NT2/D1 (cell line): ENCODE results near the gene OR6P1.

Experiments used
- DNase-seq: peaks from one replicate; pipeline ENCODE4 v3.0.0-alpha.2; 2011; ENCODE audit warnings: low read depth, low spot score
- H3K27me3 ChIP-seq: 2 replicates; pipeline ENCODE4 v1.6.0; 2011; ENCODE audit warnings: mild to moderate bottlenecking; ENCODE audit not compliant: insufficient read length, insufficient read depth
- H3K36me3 ChIP-seq: 2 replicates; pipeline ENCODE4 v1.6.1; 2011; ENCODE audit warnings: mild to moderate bottlenecking, low read length, mixed read lengths; ENCODE audit not compliant: insufficient read depth, insufficient read length
- H3K4me1 ChIP-seq: 2 replicates; pipeline ENCODE4 v1.5.1; 2011; ENCODE audit not compliant: insufficient read depth, insufficient read length
- H3K4me3 ChIP-seq: 2 replicates; pipeline ENCODE4 v1.5.1; 2011; ENCODE audit warnings: low read depth; ENCODE audit not compliant: insufficient read length
- H3K9ac ChIP-seq: 2 replicates; pipeline ENCODE4 v1.6.0; 2011; ENCODE audit warnings: low read depth; ENCODE audit not compliant: insufficient read length
- H3K9me3 ChIP-seq: 2 replicates; pipeline ENCODE4 v1.5.1; 2011; ENCODE audit warnings: mild to moderate bottlenecking, low read length; ENCODE audit not compliant: insufficient read depth
- SUZ12 ChIP-seq: IDR thresholded peaks from 2 replicates; pipeline ENCODE4 v1.6.1; 2011; ENCODE audit not compliant: insufficient read length, insufficient read depth; ENCODE audit errors: extremely low read depth
- YY1 ChIP-seq: IDR thresholded peaks from 2 replicates; pipeline ENCODE4 v1.6.1; 2011; ENCODE audit not compliant: insufficient read length, insufficient read depth
- ZNF274 ChIP-seq: IDR thresholded peaks from 2 replicates; pipeline ENCODE4 v1.6.1; 2011; ENCODE audit warnings: mild to moderate bottlenecking, low read depth, low read length

Gene OR6P1

DNA sequence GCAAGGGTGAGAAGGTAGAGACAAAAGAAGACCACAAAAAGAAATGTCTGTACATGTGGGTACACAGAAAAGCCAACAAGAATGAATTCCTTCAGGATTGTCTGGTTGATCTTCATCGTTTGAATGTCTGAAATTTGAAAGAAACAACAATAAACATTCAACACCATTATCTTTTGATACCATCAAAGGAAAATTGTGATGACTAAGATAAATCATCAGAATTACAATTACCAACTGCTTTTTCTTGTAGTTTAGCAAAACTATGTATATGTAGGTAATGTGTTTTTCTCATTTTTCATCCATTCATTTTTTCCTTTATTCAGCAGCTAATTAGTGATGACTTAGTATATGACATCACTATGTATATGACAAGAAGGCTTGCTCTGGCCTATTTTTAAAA is 9.4 kb upstream of the OR6P1 start, which contains the start of gene OR10X1:
Gene OR10X1, minus strand, starts transcription at position 167 of the 400 bp plus-strand sequence. Its CDS starts 0 bp downstream, at position 167.
- Histone ChIP-seq H3K27me3 (no peaks in the 10 kb centered on the region), H3K9me3 (no peaks in the 10 kb centered on the region), H3K4me1 (no peaks in the 10 kb centered on the region), H3K4me3 (no peak within 1 kb of the TSS), H3K9ac (no peak within 1 kb of the TSS), H3K36me3 (no peaks in the 10 kb centered on the region)
- no peak for DNase-seq
- no peak for TF ChIP-seq ZNF274
- TF ChIP-seq SUZ12, result no peak
- no peak for TF ChIP-seq YY1

DNA sequence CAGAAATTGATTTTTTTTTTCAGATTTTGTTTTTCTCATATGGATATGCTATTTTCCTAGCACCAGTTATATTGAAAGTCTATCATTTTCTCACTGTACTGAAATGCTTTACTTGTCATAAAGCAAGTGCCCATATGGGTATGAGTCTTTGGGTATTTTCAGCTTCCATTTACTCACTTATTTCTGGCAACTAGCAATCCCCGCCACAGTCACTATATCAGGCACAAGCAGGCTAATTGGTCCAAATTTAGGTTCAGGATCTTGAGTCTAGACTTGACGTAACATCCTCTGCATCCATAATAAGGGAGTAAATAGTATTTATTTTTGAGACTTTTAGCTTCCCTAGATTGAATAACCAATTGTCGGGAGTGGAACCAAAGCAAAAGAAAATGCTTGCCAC is 7.2 kb upstream of the OR6P1 start:
- Histone ChIP-seq H3K27me3 (no peaks in the 10 kb centered on the region), H3K9me3 (no peaks in the 10 kb centered on the region), H3K9ac (no peak overlapping the region), H3K4me3 (no peak overlapping the region), H3K36me3 (no peaks in the 10 kb centered on the region), H3K4me1 (no peaks in the 10 kb centered on the region)
- TF ChIP-seq YY1 (no peak), ZNF274 (no peak), SUZ12 (no peak)
- DNase-seq, result no peak

DNA sequence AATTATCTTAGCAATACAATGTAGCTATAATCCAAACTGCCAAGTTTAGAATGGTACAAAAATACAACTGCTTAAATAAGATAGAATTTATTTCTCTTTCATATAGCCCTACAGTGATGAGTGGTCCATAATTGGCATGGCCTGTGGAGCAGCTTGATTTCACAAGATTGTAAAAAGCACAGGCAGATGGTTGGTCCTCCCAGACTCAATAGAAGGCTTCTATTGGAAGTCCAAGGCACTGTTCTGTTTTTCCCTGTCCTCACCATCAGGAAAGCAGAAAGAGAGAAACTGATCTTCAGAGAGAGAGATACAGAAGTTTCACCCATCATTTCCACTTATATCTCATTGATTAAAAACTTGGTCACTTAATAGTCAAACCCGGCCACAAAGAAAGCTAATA is 1.8 kb upstream of the OR6P1 start:
- TF ChIP-seq YY1, result no peak
- TF ChIP-seq SUZ12, result no peak
- no peak for TF ChIP-seq ZNF274
- H3K9me3 ChIP-seq, result no peaks in the 10 kb centered on the region
- no peak overlapping the region for H3K4me3 ChIP-seq
- H3K4me1 ChIP-seq, result no peaks in the 10 kb centered on the region
- H3K9ac ChIP-seq, result no peak overlapping the region
- no peaks in the 10 kb centered on the region for H3K36me3 ChIP-seq
- DNase-seq, result no peak
- H3K27me3 ChIP-seq, result no peaks in the 10 kb centered on the region

DNA sequence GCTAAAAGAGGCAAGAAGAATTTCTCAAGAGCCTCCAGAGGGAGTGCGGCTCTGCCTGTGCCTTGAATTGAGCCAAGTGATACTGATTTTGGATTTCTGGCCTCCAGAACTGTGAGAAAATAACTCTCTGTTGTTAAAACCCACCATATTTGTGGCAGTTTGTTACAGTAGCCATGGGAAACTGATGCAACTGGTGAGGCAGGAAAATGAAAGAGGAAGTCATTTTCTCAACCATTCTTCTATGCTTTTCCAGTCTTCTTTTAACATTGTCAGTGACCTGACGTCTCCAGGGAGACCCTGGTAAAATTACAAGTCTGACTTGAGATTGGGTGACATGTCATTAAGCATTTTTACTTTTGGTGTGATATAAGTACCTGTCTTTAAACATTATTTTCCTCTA is 5.8 kb downstream of the OR6P1 start:
- no peak overlapping the region for H3K9ac ChIP-seq
- no peaks in the 10 kb centered on the region for H3K36me3 ChIP-seq
- no peaks in the 10 kb centered on the region for H3K27me3 ChIP-seq
- TF ChIP-seq ZNF274 (no peak), YY1 (no peak), SUZ12 (no peak)
- no peak for DNase-seq
- H3K4me3 ChIP-seq, result no peak overlapping the region
- no peaks in the 10 kb centered on the region for H3K4me1 ChIP-seq
- no peaks in the 10 kb centered on the region for H3K9me3 ChIP-seq

DNA sequence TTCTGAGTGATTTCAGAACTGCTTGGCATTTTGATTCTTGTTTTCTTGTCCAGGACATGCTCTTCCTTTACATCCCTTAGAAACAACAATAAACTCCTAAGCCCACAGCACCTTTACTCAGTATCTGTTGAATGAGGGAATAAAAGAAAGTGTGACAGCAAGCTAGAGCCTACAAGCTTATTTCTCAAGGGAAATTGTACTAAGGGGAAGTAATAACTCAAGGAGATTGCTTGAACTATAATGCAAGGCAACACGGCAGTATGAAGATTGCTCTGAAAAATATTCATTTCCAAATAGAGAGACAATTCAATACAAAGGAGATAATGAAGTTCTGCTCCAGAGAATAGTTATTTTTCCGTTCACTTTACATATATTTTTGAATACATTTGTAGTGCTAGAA is 6.5 kb downstream of the OR6P1 start:
- no peak overlapping the region for H3K9ac ChIP-seq
- no peak for DNase-seq
- H3K36me3 ChIP-seq, result no peaks in the 10 kb centered on the region
- H3K4me1 ChIP-seq, result no peaks in the 10 kb centered on the region
- H3K9me3 ChIP-seq, result no peaks in the 10 kb centered on the region
- no peak overlapping the region for H3K4me3 ChIP-seq
- TF ChIP-seq YY1 (no peak), ZNF274 (no peak), SUZ12 (no peak)
- H3K27me3 ChIP-seq, result no peaks in the 10 kb centered on the region

DNA sequence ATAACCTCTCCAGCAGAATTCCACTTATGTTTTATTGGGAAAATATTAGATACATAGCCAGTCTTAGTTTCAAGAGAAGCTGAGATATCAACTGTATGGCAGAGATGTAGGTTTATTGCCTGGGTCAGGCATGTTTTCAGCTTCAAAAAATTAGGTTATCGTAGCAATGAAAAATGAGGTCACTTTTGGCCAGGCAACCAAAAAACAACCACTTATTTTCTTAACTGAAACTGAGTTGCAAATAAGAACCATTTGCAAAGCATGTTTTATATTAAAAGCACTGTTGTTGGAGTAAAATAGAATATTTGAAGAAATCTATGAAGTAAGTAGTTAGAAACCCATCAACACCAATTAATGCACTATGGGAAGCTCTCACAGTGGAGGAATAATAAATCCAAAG is 10.7 kb downstream of the OR6P1 start:
- no peak for DNase-seq
- Histone ChIP-seq H3K36me3 (no peaks in the 10 kb centered on the region), H3K9me3 (no peaks in the 10 kb centered on the region), H3K4me3 (no peak overlapping the region), H3K9ac (no peak overlapping the region), H3K27me3 (no peaks in the 10 kb centered on the region), H3K4me1 (no peaks in the 10 kb centered on the region)
- TF ChIP-seq SUZ12, result no peak
- TF ChIP-seq ZNF274, result no peak
- TF ChIP-seq YY1, result no peak

DNA sequence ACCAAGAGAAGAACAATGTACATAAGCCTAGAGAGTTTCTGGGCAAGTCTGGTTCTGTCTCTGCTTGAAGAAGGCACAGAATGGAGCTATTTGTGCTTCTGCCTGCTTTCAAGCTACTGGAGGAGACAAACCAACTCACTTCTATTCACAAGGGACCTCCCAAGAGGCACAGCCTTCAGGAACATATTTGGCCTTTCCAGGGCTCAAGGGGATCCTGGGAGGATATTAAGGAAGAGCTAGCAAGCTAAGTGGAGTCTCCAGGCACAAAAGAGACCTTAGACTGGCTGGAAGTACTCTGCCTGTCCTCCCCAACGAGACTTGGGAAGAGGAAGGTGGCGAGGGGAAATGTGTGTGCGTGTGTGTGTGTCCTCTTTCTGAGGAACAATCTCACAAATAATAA is 16.0 kb downstream of the OR6P1 start, which contains the start of gene OR6Y1:
Gene OR6Y1, minus strand, starts transcription at position 54 of the 400 bp plus-strand sequence. CDS start 6,300 bp downstream, outside the sequence.
- no peak for DNase-seq
- Histone ChIP-seq H3K9ac (no peak within 1 kb of the TSS), H3K36me3 (no peaks in the 10 kb centered on the region), H3K9me3 (no peaks in the 10 kb centered on the region), H3K27me3 (no peaks in the 10 kb centered on the region), H3K4me1 (no peaks in the 10 kb centered on the region), H3K4me3 (no peak within 1 kb of the TSS)
- no peak for TF ChIP-seq YY1
- no peak for TF ChIP-seq SUZ12
- TF ChIP-seq ZNF274, result no peak

DNA sequence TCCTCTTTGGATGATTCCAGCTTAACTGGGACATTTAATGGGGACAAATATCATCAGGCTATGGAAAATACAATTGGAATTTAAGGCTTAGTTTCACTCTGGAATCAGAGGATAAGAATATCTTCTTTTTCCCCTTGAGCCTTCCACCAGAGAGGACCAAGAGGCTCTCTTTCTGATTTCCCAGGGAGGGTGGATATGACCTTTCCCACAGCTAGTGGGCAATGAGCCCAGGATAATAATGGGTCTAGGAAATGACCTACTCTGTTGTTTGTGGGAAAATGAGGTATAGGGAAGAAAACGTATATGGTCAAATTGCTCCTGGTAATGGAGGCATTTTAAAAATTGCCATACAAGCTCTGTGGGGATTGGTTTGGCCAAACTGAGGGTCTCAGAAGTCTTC is 18.1 kb downstream of the OR6P1 start:
- Histone ChIP-seq H3K36me3 (no peaks in the 10 kb centered on the region), H3K4me3 (no peak overlapping the region), H3K27me3 (no peaks in the 10 kb centered on the region), H3K9ac (no peak overlapping the region), H3K9me3 (no peaks in the 10 kb centered on the region), H3K4me1 (no peaks in the 10 kb centered on the region)
- DNase-seq, result no peak
- TF ChIP-seq ZNF274, result no peak
- no peak for TF ChIP-seq YY1
- no peak for TF ChIP-seq SUZ12
